BE2C (cell line): ENCODE data around the gene LYSET.

Experiments
- DNase-seq: peaks from one replicate; pipeline ENCODE4 v3.0.0-alpha.2; 2020
- H3K27me3 ChIP-seq: fragments of 250-450 bp; sonication (Bioruptor Pico); 2 replicates; pipeline ENCODE4 v1.5.1; 2020; ENCODE audit warnings: mild to moderate bottlenecking
- H3K36me3 ChIP-seq: fragments of 250-450 bp; sonication (Bioruptor Pico); 2 replicates; pipeline ENCODE4 v1.5.1; 2020; ENCODE audit warnings: mild to moderate bottlenecking
- H3K4me1 ChIP-seq: fragments of 250-450 bp; sonication (Bioruptor Pico); 2 replicates; pipeline ENCODE4 v1.5.1; 2020
- H3K4me3 ChIP-seq: 2 replicates; pipeline ENCODE4 v1.5.1; 2011; ENCODE audit warnings: low read depth, low read length
- H3K9me3 ChIP-seq: fragments of 250-450 bp; sonication (Bioruptor Pico); 2 replicates; pipeline ENCODE4 v1.5.1; 2020
- CTCF ChIP-seq: IDR thresholded peaks from 2 replicates; pipeline ENCODE4 v1.5.1; 2012; ENCODE audit warnings: mild to moderate bottlenecking, low read depth, low read length

The LYSET gene

GRCh38 chr14:93186956-93187355 is 1.8 kb downstream of the LYSET start:
- no peaks in the 10 kb centered on the region for H3K27me3 ChIP-seq
- no peak for TF ChIP-seq CTCF
- peaks cover 17% of the 10 kb centered on the region for H3K36me3 ChIP-seq
- no peak for DNase-seq
- no peak overlapping the region for H3K4me3 ChIP-seq
- H3K9me3 ChIP-seq = no peaks in the 10 kb centered on the region
- H3K4me1 ChIP-seq = peaks cover 3% of the 10 kb centered on the region; the same call in 1 of the 2 replicates

- TF ChIP-seq CTCF = no peak
- no peaks in the 10 kb centered on the region for H3K9me3 ChIP-seq
- H3K4me3 ChIP-seq = no peak overlapping the region
- no peaks in the 10 kb centered on the region for H3K36me3 ChIP-seq
- no peak for DNase-seq
- no peaks in the 10 kb centered on the region for H3K27me3 ChIP-seq
- no peaks in the 10 kb centered on the region for H3K4me1 ChIP-seq
Observed at GRCh38 chr14:93195316-93195999, 10.3 kb downstream of the LYSET start.

GRCh38 chr14:93199031-93199430 is 13.9 kb downstream of the LYSET start:
- no peaks in the 10 kb centered on the region for H3K9me3 ChIP-seq
- no peak for TF ChIP-seq CTCF
- no peaks in the 10 kb centered on the region for H3K36me3 ChIP-seq
- no peaks in the 10 kb centered on the region for H3K27me3 ChIP-seq
- H3K4me1 ChIP-seq = no peaks in the 10 kb centered on the region
- no peak for DNase-seq
- no peak overlapping the region for H3K4me3 ChIP-seq

- no peaks in the 10 kb centered on the region for H3K9me3 ChIP-seq
- H3K4me3 ChIP-seq = no peak overlapping the region
- TF ChIP-seq CTCF = no peak
- no peaks in the 10 kb centered on the region for H3K4me1 ChIP-seq
- DNase-seq = no peak
- H3K36me3 ChIP-seq = no peaks in the 10 kb centered on the region
- H3K27me3 ChIP-seq = no peaks in the 10 kb centered on the region
Observed at GRCh38 chr14:93200553-93200952, 15.4 kb downstream of the LYSET start.

- H3K36me3 ChIP-seq = no peaks in the 10 kb centered on the region
- H3K4me3 ChIP-seq = no peak overlapping the region
- DNase-seq = no peak
- no peaks in the 10 kb centered on the region for H3K27me3 ChIP-seq
- H3K4me1 ChIP-seq = no peaks in the 10 kb centered on the region
- no peak for TF ChIP-seq CTCF
- H3K9me3 ChIP-seq = no peaks in the 10 kb centered on the region
Observed at GRCh38 chr14:93201155-93201704, 16.1 kb downstream of the LYSET start.

- peak; percentile 44; the same call in 1 of the 2 replicates for TF ChIP-seq CTCF
- Histone ChIP-seq H3K4me3 (peak within 1 kb of the TSS; percentile 66), H3K36me3 (peaks cover 10% of the 10 kb centered on the region), H3K27me3 (no peaks in the 10 kb centered on the region), H3K9me3 (no peaks in the 10 kb centered on the region), H3K4me1 (no peaks in the 10 kb centered on the region)
- DNase-seq = peak; percentile 98
Observed at GRCh38 chr14:93206793-93207467, 21.8 kb downstream of the LYSET start, which contains the start of the genes GON7 and UBR7. Gene GON7 (minus strand): TSS chr14:93207065. CDS start chr14:93207037, 28 bp downstream. Gene UBR7 (plus strand): TSS chr14:93207256. CDS start chr14:93207292, 36 bp downstream.
